Measurements from ENCODE around the gene KLHL22.

The KLHL22 gene

DNA sequence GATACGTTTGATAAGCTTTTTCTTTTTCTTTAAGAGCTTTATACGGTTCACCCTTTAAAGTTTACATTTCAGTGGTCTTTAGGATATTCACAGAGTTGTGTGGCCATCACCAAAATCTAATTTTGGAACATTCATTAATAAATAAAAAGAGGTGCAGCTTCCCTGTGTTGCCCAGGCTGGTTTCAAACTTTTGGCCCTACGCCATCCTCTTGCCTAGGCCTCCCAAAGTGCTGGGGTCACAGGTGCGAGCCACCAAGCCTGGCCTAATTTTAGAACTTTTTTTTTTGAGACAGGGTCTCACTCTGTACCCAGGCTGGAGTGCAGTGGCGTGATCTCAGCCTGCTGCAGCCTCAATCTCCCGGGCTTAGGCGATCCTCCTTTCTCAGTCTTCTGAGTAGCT is 42.4 kb upstream of the KLHL22 start:
- no peak for TF ChIP-seq EZH2phosphoT487 (IDR thresholded peaks at IDR 0.05; ENCODE audit: low read depth)
- TF ChIP-seq, protein P1, sequence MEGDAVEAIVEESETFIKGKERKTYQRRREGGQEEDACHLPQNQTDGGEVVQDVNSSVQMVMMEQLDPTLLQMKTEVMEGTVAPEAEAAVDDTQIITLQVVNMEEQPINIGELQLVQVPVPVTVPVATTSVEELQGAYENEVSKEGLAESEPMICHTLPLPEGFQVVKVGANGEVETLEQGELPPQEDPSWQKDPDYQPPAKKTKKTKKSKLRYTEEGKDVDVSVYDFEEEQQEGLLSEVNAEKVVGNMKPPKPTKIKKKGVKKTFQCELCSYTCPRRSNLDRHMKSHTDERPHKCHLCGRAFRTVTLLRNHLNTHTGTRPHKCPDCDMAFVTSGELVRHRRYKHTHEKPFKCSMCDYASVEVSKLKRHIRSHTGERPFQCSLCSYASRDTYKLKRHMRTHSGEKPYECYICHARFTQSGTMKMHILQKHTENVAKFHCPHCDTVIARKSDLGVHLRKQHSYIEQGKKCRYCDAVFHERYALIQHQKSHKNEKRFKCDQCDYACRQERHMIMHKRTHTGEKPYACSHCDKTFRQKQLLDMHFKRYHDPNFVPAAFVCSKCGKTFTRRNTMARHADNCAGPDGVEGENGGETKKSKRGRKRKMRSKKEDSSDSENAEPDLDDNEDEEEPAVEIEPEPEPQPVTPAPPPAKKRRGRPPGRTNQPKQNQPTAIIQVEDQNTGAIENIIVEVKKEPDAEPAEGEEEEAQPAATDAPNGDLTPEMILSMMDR (IDR thresholded peaks at IDR 0.05; ENCODE audit: low read depth, low read length): no peak

DNA sequence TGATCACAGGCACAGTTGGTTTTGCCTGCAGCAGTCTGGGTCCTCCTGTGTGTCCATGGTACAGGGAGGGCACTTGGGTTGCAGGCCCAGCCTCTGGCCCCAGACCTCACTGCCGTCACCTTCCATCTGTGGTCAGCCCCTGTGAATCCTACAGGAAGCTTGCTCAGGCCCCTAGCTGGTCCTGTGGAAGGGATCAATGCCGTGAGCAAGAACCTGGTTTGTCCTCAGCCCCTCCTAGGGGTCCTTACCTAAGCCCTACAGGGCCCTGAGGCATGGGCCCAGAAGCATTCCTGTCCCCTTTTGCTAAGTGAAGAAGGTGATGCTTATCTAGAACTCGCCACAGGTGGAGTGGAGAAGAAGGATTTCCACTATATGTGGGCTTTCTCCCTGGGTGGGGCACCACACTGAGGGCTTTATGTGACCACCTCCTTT is 41.7 kb upstream of the KLHL22 start:
- H3K27ac ChIP-seq (ENCODE audit: low read length): no peak overlapping the region
- H3K4me3 ChIP-seq (ENCODE audit: low read length): no peak overlapping the region
- TF ChIP-seq, protein P1 (IDR thresholded peaks at IDR 0.05; ENCODE audit: low read depth, low read length): no peak
- no peak for TF ChIP-seq EZH2phosphoT487 (IDR thresholded peaks at IDR 0.05; ENCODE audit: low read depth)
- no peaks in the 10 kb centered on the region for H3K27me3 ChIP-seq (ENCODE audit: low read depth, low read length)
- H4K20me1 ChIP-seq (ENCODE audit: insufficient read depth, low read length): peaks cover 45% of the 10 kb centered on the region
- H3K4me1 ChIP-seq (ENCODE audit: low read length): no peaks in the 10 kb centered on the region
- no peak overlapping the region for H3K4me2 ChIP-seq (ENCODE audit: low read length)
- no peak overlapping the region for H2AFZ ChIP-seq (ENCODE audit: low read depth, low read length)
- no peaks in the 10 kb centered on the region for H3K9me3 ChIP-seq (ENCODE audit: insufficient read depth, low read length)
- H3K9ac ChIP-seq (ENCODE audit: low read length): no peak overlapping the region
- peaks cover 48% of the 10 kb centered on the region for H3K79me2 ChIP-seq (ENCODE audit: low read length)
- peaks cover 40% of the 10 kb centered on the region for H3K36me3 ChIP-seq (replicated peaks; ENCODE audit: low read depth, low read length)

More for the DNA sequence above, 42.4 kb upstream of the KLHL22 start:
- no peaks in the 10 kb centered on the region for H3K9me3 ChIP-seq (ENCODE audit: insufficient read depth, low read length)
- H3K4me2 ChIP-seq (ENCODE audit: low read length): no peak overlapping the region
- peaks cover 41% of the 10 kb centered on the region for H4K20me1 ChIP-seq (ENCODE audit: insufficient read depth, low read length)
- no peak overlapping the region for H3K9ac ChIP-seq (ENCODE audit: low read length)
- H3K79me2 ChIP-seq (ENCODE audit: low read length): peaks cover 41% of the 10 kb centered on the region
- H3K27ac ChIP-seq (ENCODE audit: low read length): no peak overlapping the region
- no peaks in the 10 kb centered on the region for H3K4me1 ChIP-seq (ENCODE audit: low read length)
- H3K4me3 ChIP-seq (ENCODE audit: low read length): no peak overlapping the region
- H3K27me3 ChIP-seq (ENCODE audit: low read depth, low read length): no peaks in the 10 kb centered on the region
- no peak overlapping the region for H2AFZ ChIP-seq (ENCODE audit: low read depth, low read length)
- H3K36me3 ChIP-seq (replicated peaks; ENCODE audit: low read depth, low read length): peaks cover 42% of the 10 kb centered on the region

DNA sequence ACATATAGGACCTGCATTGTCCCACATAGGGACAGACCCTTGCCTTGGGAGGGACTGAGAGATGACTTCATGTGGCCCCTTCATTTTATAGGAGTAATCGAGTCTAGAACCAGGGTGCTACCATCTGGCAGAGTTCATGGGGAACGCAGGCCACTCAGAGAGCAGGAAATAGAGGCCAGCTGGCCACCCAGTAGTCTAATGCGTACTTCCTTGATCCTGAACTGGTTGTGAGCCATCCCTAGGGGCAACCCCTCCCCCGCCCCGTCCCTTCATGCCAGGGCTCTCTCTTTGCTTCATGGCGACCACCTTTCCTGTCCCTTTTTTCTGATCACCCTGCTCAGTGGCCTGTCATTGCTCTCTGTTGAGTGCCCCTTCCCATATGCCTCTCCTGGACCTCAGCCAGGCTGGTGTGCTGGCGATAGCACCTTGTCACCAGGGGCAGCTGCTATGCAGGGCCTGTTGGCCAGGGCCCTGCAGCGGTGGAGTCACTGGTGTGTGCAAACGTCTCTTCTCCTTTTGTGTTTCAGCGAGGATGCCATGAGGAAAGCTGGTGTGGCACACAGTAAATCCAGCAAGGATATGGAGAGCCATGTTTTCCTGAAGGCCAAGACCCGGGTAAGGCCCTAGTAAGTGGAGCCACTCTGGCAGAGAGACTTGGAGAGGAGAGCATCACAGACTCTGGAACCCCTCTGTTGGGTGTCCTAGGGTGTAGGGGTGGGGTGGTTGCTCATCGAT is 41.2 kb upstream of the KLHL22 start:
- Histone ChIP-seq H2AFZ (ENCODE audit: low read depth, low read length) (no peak overlapping the region), H3K4me1 (ENCODE audit: low read length) (no peaks in the 10 kb centered on the region), H3K9ac (ENCODE audit: low read length) (no peak overlapping the region), H3K9me3 (ENCODE audit: insufficient read depth, low read length) (no peaks in the 10 kb centered on the region), H3K27me3 (ENCODE audit: low read depth, low read length) (no peaks in the 10 kb centered on the region), H3K4me3 (ENCODE audit: low read length) (no peak overlapping the region), H3K27ac (ENCODE audit: low read length) (no peak overlapping the region), H4K20me1 (ENCODE audit: insufficient read depth, low read length) (peaks cover 50% of the 10 kb centered on the region), H3K36me3 (replicated peaks; ENCODE audit: low read depth, low read length) (peaks cover 35% of the 10 kb centered on the region), H3K79me2 (ENCODE audit: low read length) (peaks cover 53% of the 10 kb centered on the region), H3K4me2 (ENCODE audit: low read length) (no peak overlapping the region)
- TF ChIP-seq, protein P1 (IDR thresholded peaks at IDR 0.05; ENCODE audit: low read depth, low read length): no peak
- TF ChIP-seq EZH2phosphoT487 (IDR thresholded peaks at IDR 0.05; ENCODE audit: low read depth): no peak

DNA sequence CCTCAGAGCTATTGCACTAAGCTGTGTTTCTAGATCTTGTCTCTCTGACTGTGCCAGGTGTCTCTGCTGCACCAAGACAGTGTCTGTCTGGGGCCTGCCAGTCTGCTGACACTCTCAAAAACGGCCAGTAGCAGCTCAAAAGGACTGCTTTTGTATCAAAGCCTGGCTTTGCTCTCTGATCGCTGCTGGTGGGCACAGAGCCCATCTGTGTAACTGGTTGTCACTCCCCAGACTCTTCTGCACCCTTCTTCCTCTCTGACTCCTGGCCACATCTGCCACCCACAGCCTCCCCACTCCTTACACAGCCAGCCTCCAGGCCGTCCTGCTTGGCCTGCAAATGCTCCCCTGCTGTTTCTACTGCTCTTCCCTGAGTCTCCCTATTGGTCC is 38.3 kb upstream of the KLHL22 start:
- no peak for TF ChIP-seq EZH2phosphoT487 (IDR thresholded peaks at IDR 0.05; ENCODE audit: low read depth)
- TF ChIP-seq, protein P1 (IDR thresholded peaks at IDR 0.05; ENCODE audit: low read depth, low read length): no peak
- Histone ChIP-seq H4K20me1 (ENCODE audit: insufficient read depth, low read length) (peaks cover 72% of the 10 kb centered on the region), H3K4me1 (ENCODE audit: low read length) (no peaks in the 10 kb centered on the region), H3K4me3 (ENCODE audit: low read length) (no peak overlapping the region), H3K9ac (ENCODE audit: low read length) (no peak overlapping the region), H3K4me2 (ENCODE audit: low read length) (no peak overlapping the region), H3K9me3 (ENCODE audit: insufficient read depth, low read length) (no peaks in the 10 kb centered on the region), H2AFZ (ENCODE audit: low read depth, low read length) (no peak overlapping the region), H3K79me2 (ENCODE audit: low read length) (peaks cover 78% of the 10 kb centered on the region), H3K27me3 (ENCODE audit: low read depth, low read length) (no peaks in the 10 kb centered on the region), H3K27ac (ENCODE audit: low read length) (no peak overlapping the region), H3K36me3 (replicated peaks; ENCODE audit: low read depth, low read length) (peaks cover 36% of the 10 kb centered on the region)
